ENCODE results near the gene COMMD9.

GRCh38 chr11:36271794-36272407 lies 17.3 kb downstream of the COMMD9 start:
- TF ChIP-seq CTCF (IDR thresholded peaks at IDR 0.05) = no peak
- no peak for TF ChIP-seq EZH2 (IDR thresholded peaks at IDR 0.05; ENCODE audit: borderline replicate concordance, insufficient read depth, low read depth, low read length, poor library complexity, severe bottlenecking)
